Rectal smooth muscle tissue (tissue), 1 donor: ENCODE data around the gene LMTK3.

Source experiments
- H3K27ac ChIP-seq: one replicate; pipeline ENCODE4 v1.7.0; 2013; ENCODE audit warnings: low read depth, low read length, inconsistent platforms
- H3K27me3 ChIP-seq: one replicate; pipeline ENCODE4 v1.7.0; 2013; ENCODE audit warnings: low read length; ENCODE audit not compliant: control insufficient read depth, insufficient read depth
- H3K36me3 ChIP-seq: one replicate; pipeline ENCODE4 v1.7.0; 2013; ENCODE audit warnings: low read length; ENCODE audit not compliant: control insufficient read depth, insufficient read depth
- H3K4me1 ChIP-seq: one replicate; pipeline ENCODE4 v1.7.0; 2013; ENCODE audit warnings: low read length; ENCODE audit not compliant: control insufficient read depth, insufficient read depth
- H3K4me3 ChIP-seq: one replicate; pipeline ENCODE4 v1.7.0; 2013; ENCODE audit warnings: low read length
- H3K9ac ChIP-seq: one replicate; pipeline ENCODE4 v1.7.0; 2013; ENCODE audit warnings: low read length

LMTK3 gene

GRCh38 chr19:48511800-48512503 is at the start of gene LMTK3:
LMTK3 (minus strand) TSS chr19:48511835; CDS start chr19:48511576, 259 bp downstream.
- H3K4me1 ChIP-seq: no peaks in the 10 kb centered on the region
- no peaks in the 10 kb centered on the region for H3K36me3 ChIP-seq
- H3K27me3 ChIP-seq: peaks cover 11% of the 10 kb centered on the region
- H3K9ac ChIP-seq: no peak within 1 kb of the TSS
- H3K27ac ChIP-seq: no peak within 1 kb of the TSS
- H3K4me3 ChIP-seq: no peak within 1 kb of the TSS

- no peaks in the 10 kb centered on the region for H3K4me1 ChIP-seq
- no peak overlapping the region for H3K9ac ChIP-seq
- H3K27ac ChIP-seq: no peak overlapping the region
- H3K4me3 ChIP-seq: no peak overlapping the region
- H3K27me3 ChIP-seq: peaks cover 2% of the 10 kb centered on the region
- no peaks in the 10 kb centered on the region for H3K36me3 ChIP-seq
These were observed 49.8 kb upstream of the LMTK3 start for GRCh38 chr19:48561412-48561811.

GRCh38 chr19:48560095-48560530 is 48.5 kb upstream of the LMTK3 start:
- no peaks in the 10 kb centered on the region for H3K36me3 ChIP-seq
- H3K27ac ChIP-seq: no peak overlapping the region
- no peak overlapping the region for H3K9ac ChIP-seq
- H3K27me3 ChIP-seq: peaks cover 2% of the 10 kb centered on the region
- no peaks in the 10 kb centered on the region for H3K4me1 ChIP-seq
- no peak overlapping the region for H3K4me3 ChIP-seq

- no peak overlapping the region for H3K27ac ChIP-seq
- peaks cover 2% of the 10 kb centered on the region for H3K27me3 ChIP-seq
- H3K9ac ChIP-seq: no peak overlapping the region
- H3K4me1 ChIP-seq: no peaks in the 10 kb centered on the region
- no peak overlapping the region for H3K4me3 ChIP-seq
- H3K36me3 ChIP-seq: no peaks in the 10 kb centered on the region
These were observed 46.5 kb upstream of the LMTK3 start for GRCh38 chr19:48558018-48558684.

GRCh38 chr19:48556825-48557224 is 45.2 kb upstream of the LMTK3 start:
- H3K27ac ChIP-seq: no peak overlapping the region
- H3K27me3 ChIP-seq: peaks cover 7% of the 10 kb centered on the region
- H3K4me3 ChIP-seq: no peak overlapping the region
- no peak overlapping the region for H3K9ac ChIP-seq
- H3K36me3 ChIP-seq: no peaks in the 10 kb centered on the region
- H3K4me1 ChIP-seq: no peaks in the 10 kb centered on the region

- Histone ChIP-seq H3K4me1 (no peaks in the 10 kb centered on the region), H3K9ac (no peak overlapping the region), H3K27me3 (peaks cover 7% of the 10 kb centered on the region), H3K36me3 (no peaks in the 10 kb centered on the region), H3K27ac (no peak overlapping the region), H3K4me3 (no peak overlapping the region)
These were observed 44.5 kb upstream of the LMTK3 start for GRCh38 chr19:48556163-48556562.

- H3K4me1 ChIP-seq: no peaks in the 10 kb centered on the region
These were observed 42.9 kb upstream of the LMTK3 start for GRCh38 chr19:48554385-48555091.

GRCh38 chr19:48553676-48554384 is 42.2 kb upstream of the LMTK3 start:
- Histone ChIP-seq H3K27me3 (peaks cover 12% of the 10 kb centered on the region), H3K36me3 (no peaks in the 10 kb centered on the region), H3K9ac (no peak overlapping the region), H3K4me3 (no peak overlapping the region), H3K27ac (no peak overlapping the region), H3K4me1 (no peaks in the 10 kb centered on the region)

More at GRCh38 chr19:48554385-48555091, 42.9 kb upstream of the LMTK3 start:
- H3K4me3 ChIP-seq: no peak overlapping the region
- H3K9ac ChIP-seq: no peak overlapping the region
- H3K27me3 ChIP-seq: peaks cover 9% of the 10 kb centered on the region
- no peaks in the 10 kb centered on the region for H3K36me3 ChIP-seq
- H3K27ac ChIP-seq: no peak overlapping the region

GRCh38 chr19:48552406-48553322 is 41.0 kb upstream of the LMTK3 start:
- no peak overlapping the region for H3K9ac ChIP-seq
- peaks cover 10% of the 10 kb centered on the region for H3K27me3 ChIP-seq
- no peaks in the 10 kb centered on the region for H3K4me1 ChIP-seq
- no peak overlapping the region for H3K27ac ChIP-seq
- H3K36me3 ChIP-seq: no peaks in the 10 kb centered on the region
- H3K4me3 ChIP-seq: no peak overlapping the region

- Histone ChIP-seq H3K4me1 (no peaks in the 10 kb centered on the region), H3K9ac (no peak within 1 kb of the TSS), H3K4me3 (no peak within 1 kb of the TSS), H3K27ac (no peak within 1 kb of the TSS), H3K36me3 (no peaks in the 10 kb centered on the region), H3K27me3 (peaks cover 10% of the 10 kb centered on the region)
These were observed 40.0 kb upstream of the LMTK3 start, which contains the start of gene SULT2B1 for GRCh38 chr19:48551437-48552302. SULT2B1 (plus strand) TSS chr19:48552172; CDS start chr19:48552253, 81 bp downstream.

GRCh38 chr19:48549380-48549779 is 37.7 kb upstream of the LMTK3 start:
- no peaks in the 10 kb centered on the region for H3K4me1 ChIP-seq
- H3K4me3 ChIP-seq: no peak overlapping the region
- H3K9ac ChIP-seq: no peak overlapping the region
- H3K27me3 ChIP-seq: peaks cover 14% of the 10 kb centered on the region
- no peak overlapping the region for H3K27ac ChIP-seq
- no peaks in the 10 kb centered on the region for H3K36me3 ChIP-seq
